Activated CD8-positive, alpha-beta memory T cell treated with anti-CD3 and anti-CD28 coated beads, Interleukin-2, amount 50 U/mL, for 48 hours (primary cell): Measurements from ENCODE around the gene LHX1.

ENCODE experiments used
- DNase-seq: peaks from one replicate; pipeline ENCODE4 v3.0.0-alpha.2; 2020

The LHX1 gene

GRCh38 chr17:36923814-36924221, 13.5 kb upstream of the LHX1 start:
- no peak for DNase-seq

DNA sequence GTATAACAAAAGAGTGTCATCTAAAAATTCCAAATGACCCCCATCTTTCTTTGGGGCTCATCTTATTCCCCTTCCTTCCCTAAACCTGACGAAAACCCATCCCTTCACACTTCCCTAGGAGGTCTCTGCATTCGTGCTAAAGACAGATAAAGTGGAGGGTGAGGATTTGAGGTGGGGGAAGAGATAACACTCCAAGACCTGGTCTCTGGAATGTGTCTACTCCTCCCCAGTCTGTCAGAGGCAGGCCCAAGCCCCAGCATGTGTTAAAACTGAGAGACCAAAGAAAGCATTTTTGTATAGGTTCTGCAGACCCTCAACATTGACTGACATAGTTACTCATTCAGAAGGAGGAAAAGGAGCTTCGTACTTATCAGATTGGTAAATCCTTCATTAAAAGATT, 11.0 kb upstream of the LHX1 start:
- DNase-seq, result no peak

- no peak for DNase-seq
These were observed 10.6 kb upstream of the LHX1 start for GRCh38 chr17:36926701-36927100.

DNA sequence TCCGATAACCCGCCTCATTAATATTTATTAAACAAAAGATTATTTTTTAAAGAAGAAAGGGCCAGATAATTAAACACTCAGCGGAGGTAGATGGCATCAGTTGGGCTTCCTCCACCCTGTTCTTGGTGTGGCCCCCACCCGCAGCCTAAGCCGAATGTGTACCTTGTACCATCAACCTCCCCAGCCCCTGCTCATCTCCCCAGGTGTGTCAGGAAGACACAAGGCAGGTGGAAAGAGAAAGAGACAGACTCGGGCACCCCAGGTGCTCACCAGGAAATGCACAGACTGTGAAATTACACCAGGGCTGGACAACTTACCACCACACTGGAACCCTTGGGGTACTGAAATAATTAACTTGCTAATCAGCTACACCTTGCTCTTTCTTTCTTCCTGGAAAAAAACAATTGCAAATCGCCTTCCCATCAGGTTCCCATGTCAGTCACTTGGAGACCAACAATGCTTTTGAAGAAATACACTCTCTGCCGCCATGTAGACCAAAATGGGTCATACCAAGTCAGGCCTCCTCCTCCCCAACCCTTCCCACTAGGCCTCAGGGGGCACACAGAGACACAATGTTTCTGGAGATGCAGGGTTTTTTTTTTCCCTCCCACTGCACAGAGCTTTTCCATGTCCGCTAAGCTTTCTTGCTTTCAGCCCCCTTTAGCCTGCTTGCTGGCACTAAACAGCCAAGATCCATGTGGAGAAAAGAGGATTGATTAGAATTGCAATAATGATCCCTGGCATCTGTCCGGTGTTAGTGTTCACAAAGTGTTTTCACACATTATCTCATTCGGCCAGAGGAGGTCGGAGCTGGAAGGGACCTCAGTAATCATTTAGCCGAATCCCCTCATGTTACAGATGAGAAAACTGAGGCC, 8.6 kb upstream of the LHX1 start:
- DNase-seq, result no peak

DNA sequence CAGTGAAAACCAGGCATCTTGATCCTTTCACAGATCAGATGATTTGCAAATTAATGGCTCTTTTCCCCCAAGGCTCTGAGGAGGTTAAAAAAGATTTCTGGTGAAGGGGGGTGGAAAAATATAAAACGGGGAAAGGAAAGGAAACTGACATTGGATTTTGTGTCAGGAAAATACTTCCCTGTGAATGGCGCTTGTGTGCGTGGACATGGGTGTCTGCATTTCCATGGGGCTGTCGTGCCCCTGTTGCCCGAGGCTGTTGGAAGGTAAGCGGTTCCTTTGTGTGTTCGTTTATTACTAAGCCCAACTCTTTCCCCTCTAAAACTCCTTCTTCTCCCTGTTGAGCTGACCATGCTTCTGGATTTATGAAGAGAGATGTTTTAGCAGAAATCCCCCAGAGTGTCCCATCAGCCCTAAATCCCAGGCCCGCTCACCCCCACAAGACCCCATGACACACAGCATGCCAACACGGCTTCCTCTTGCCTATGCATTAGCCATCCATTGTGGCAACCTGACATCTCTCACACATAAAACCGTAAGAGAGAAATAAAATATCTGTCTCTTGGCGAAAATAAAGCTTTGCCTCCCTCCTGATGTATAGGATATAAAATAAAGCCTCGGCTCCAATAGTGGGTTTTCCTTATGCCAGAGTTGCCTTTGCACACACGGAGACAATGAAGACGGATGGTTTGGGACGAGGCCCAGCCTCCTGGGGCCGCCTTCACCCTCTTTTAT, 7.3 kb upstream of the LHX1 start:
- DNase-seq, result no peak

- DNase-seq, result no peak
These were observed 6.7 kb upstream of the LHX1 start for GRCh38 chr17:36930583-36930900.

DNA sequence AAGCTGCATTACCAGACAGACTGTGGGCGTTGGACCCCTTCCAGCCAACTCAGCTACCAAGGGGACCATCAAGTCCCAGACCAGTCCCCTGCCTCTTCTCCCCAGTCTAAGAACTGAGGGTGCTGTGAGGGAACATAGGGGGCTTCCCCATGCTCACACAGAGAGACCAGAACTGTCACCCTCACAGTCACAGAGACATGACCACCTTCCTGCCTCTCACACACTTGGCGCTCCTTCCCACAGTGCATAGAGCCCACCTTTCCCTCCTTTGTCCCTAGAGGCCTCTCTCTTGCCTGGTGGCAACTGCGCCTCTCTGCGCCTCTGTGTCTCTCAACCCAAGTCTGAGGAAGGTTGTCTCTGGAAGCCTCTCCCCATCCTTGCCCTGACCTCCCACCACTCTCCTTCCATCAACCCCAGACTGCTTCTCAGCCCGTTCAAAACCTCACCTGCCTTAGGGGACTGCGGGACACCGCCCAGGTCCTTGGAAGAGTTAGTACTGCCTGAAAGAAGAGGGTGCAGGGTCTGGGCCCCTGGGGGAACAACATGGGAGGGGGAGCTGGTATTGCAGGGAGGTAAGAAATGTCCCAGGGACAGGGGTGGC, 6.1 kb upstream of the LHX1 start:
- DNase-seq, result peak; percentile 57

GRCh38 chr17:36931697-36932382, 5.4 kb upstream of the LHX1 start:
- no peak for DNase-seq

DNA sequence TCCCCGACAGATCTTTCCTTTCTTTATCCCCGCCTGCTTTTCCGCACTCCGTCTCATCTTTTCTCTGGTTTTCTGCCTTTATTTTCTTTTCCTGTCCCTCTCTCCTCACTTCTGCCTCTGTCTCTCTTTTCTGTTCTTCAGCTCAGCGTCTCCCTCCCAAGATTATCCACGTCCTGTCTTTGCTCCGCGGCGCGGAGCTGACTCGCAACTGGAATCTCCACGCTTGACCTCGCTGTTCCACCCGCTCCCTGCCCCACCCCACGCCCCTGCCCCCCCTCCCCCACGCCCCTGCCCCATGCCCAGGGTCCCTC, 4.9 kb upstream of the LHX1 start:
- DNase-seq, result no peak

GRCh38 chr17:36932694-36933511, 4.4 kb upstream of the LHX1 start:
- DNase-seq, result peak; percentile 58

DNA sequence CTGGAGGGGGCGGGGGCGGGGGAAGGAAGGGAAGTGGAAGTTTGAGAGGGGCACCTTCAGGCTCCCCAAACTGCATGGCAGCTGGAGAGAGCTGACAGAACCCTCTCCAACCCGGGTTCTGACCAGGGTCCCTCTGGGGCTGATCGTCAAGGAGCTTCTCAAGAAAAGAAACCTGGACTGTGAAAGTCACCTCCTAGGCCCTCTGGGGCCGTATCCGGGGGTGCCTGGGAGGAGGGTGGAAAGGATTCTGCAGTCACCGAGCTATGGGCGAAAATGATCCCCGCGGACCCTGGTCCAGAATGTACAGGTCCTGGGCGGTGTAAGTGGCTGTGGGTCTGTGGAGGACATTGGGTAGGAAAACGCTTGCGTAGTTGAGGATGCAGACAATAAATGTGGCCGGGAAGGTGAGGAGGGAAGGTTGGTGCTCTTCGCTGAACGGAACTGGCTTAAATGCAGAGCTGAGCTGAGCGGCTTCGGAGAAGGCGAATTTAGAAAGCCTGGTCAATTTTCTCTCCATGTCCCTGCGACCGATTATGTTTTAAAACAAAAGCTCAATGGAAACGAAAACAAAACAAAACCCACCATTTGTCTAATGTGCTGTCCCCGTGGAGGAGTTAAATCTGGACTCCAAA, 3.6 kb upstream of the LHX1 start:
- DNase-seq, result peak; percentile 60

DNA sequence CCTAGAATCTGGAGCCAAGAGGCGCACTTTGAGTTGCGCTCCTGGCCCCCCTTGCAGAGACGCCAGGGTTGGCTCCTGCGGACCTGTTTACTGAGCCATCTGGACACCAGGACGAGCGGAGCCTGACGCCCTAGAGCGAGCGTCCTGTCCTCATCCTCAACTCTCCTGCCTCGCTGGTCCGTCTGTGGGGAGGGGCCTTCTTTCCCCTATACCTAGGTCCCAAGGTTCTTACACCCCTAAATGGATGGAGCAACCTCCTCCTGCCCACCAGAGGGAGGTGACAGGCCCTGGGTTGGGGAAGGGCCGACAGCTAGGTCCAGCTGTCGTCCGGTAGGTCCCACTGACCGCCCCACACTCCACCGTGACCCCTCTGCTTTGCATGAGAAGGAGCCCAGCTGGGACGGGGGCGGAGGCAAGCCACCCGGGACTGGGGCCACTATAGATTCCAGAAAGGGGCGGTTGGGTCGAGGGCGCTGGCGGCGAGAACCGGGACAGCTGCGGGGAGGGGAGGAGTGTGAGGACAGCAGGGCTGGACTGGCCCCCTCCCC, 3.1 kb upstream of the LHX1 start:
- peak; percentile 58 for DNase-seq

GRCh38 chr17:36934692-36935630, 2.3 kb upstream of the LHX1 start:
- DNase-seq, result peak; percentile 68

DNA sequence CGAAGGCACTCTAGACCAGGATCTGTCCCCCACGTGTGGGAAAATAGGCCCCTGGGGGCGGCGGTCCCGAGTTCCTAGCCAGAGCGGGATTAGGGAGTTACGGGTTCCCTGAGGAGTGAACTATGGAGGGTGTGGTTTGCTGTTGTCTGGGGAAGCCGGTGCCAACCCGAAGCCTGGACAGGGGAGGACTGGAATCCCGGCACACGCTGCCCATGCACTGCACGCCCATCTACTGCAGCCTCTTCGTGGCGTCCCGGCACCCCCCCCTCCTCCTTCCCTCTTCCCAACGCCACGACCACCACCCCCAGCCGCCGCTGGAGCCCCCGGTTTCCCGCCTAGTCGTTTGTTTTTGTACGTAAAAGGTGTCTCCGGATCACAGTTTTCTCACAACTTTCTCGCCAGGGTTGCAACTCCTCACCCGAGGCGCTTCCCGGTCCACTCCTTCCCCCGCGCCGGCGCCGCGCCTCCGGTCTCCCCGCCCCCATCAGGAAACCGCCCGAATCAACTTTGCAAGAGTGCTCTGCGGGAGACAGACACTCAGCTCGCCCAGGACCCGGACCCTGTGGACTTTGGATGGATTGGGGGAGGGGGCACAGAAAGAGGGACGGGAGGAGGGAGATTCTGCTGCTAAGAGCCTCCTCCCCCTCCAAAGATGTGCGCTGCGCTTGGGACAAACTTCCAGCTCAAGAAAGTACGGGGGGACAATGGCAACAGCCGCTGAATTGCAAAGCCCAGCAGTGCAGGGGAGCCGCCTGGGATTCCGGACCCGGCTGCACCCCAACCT, 1.4 kb upstream of the LHX1 start:
- DNase-seq, result peak; percentile 59

DNA sequence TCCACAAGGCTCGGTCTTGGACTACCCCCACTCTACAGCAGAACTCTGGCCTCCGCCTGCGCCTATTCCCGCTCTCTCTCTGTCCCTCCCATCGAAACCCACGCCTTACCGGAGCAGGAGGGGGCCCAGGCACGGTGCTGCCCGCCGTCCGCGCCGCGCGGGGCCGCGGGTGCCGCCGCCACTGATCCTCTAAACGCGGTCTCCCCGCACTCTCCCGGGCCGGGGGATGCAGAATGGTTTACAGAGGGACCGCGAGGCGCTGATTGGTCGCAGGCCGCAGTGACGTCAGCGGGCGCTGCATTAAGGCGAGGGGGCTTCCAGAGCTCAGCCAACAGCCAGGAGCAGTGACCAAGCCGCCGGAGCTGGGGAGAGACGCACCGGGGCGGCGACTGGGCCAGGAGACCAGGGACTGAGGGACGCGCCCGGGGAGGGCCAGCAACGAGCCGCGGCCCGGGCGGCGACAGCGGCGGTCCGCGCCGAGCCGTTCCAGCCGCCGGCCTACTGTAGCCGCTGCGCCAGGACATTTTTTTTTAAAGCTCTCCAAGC, 747 bp upstream of the LHX1 start:
- DNase-seq, result peak; percentile 63

GRCh38 chr17:36937959-36938565, 787 bp downstream of the LHX1 start:
- peak; percentile 64 for DNase-seq

DNA sequence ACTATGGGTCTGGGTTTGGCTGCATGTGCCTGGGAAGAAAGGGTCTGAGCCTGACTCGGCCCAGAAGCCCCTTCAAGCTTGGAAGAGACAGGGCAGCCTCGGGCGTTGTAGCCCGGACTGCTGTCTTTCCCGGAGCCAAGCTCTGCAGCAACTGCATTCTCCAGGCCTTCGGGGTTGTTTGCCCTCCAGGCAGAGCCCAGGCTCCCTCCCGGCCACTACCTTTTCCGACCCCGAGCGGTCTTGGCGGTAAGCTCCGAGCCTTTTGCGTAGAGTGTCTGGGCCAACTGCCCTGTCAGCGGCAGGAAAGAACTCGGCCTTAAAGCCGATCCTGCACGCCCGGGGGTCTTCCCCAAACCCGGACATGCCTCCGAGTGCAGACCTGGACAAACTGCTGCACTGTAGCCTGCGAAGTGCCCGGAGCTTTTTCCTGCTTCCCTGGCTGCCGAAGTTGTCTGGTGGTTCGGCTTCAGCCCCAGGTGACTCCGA, 1.3 kb downstream of the LHX1 start:
- DNase-seq, result no peak

GRCh38 chr17:36939052-36939801, 2.0 kb downstream of the LHX1 start:
- no peak for DNase-seq
